Skin epidermis (tissue), 12 donors: ENCODE measurements around the gene MRNIP.

Experiments used
- H3K27ac ChIP-seq, 21 experiments: fragments of 200-600 bp; sonication (generic) in 11 of 21; one replicate each; pipeline ENCODE4 v1.5.0; 2020; ENCODE audit warnings: mild to moderate bottlenecking in 3 of 21, inconsistent platforms in 2 of 21, moderate library complexity in 2 of 21
- H3K4me3 ChIP-seq, 7 experiments: fragments of 200-600 bp; sonication (generic) in 2 of 7; one replicate each; pipeline ENCODE4 v1.5.0; 2020; ENCODE audit warnings: inconsistent platforms in 2 of 7, mild to moderate bottlenecking in 2 of 7, moderate library complexity in 1 of 7

MRNIP gene

GRCh38 chr5:179814090-179814489, 44.5 kb downstream of the MRNIP start:
- Histone ChIP-seq H3K4me3 (no peak overlapping the region), H3K27ac (no peak overlapping the region)

- Histone ChIP-seq H3K27ac (no peak overlapping the region), H3K4me3 (no peak overlapping the region)
These were observed 45.5 kb downstream of the MRNIP start for GRCh38 chr5:179812997-179813607.

- H3K4me3 ChIP-seq = no peak overlapping the region
These were observed 46.3 kb downstream of the MRNIP start for GRCh38 chr5:179812135-179812825.

GRCh38 chr5:179806250-179807048, 52.2 kb downstream of the MRNIP start, which contains the start of gene MGAT4B:
Gene MGAT4B, minus strand, starts transcription at chr5:179806866. Its CDS starts 283 bp downstream, at chr5:179806583.
- peak within 1 kb of the TSS; percentile 87 to 96 (median 91) for H3K27ac ChIP-seq
- H3K4me3 ChIP-seq = peak within 1 kb of the TSS; percentile 71 to 95 (median 92)

More at GRCh38 chr5:179812135-179812825, 46.3 kb downstream of the MRNIP start:
- no peak overlapping the region for H3K27ac ChIP-seq

GRCh38 chr5:179805529-179806249, 52.9 kb downstream of the MRNIP start:
- Histone ChIP-seq H3K27ac (peak overlapping the region; percentile 87 to 96 (median 91)), H3K4me3 (peak overlapping the region; percentile 71 to 95 (median 92))

- Histone ChIP-seq H3K4me3 (peak overlapping the region; percentile 71 to 95 (median 92)), H3K27ac (peak overlapping the region in 18 of 21 experiments; percentile 87 to 96 (median 91))
These were observed 53.5 kb downstream of the MRNIP start for GRCh38 chr5:179805070-179805528.

GRCh38 chr5:179804555-179804947, 54.1 kb downstream of the MRNIP start:
- H3K27ac ChIP-seq = peak overlapping the region in 11 of 21 experiments; percentile 16 to 96 (median 91)

GRCh38 chr5:179803651-179804554, 54.7 kb downstream of the MRNIP start:
- no peak overlapping the region for H3K4me3 ChIP-seq
- peak overlapping the region in 12 of 21 experiments; percentile 1 to 96 (median 51) for H3K27ac ChIP-seq

More at GRCh38 chr5:179804555-179804947, 54.1 kb downstream of the MRNIP start:
- H3K4me3 ChIP-seq = peak overlapping the region in 2 of 7 experiments; percentile 92 to 93

- no peak overlapping the region for H3K4me3 ChIP-seq
- H3K27ac ChIP-seq = peak overlapping the region in 8 of 21 experiments; percentile 9 to 96 (median 40)
These were observed 55.6 kb downstream of the MRNIP start for GRCh38 chr5:179802950-179803562.

- H3K4me3 ChIP-seq = no peak overlapping the region
- peak overlapping the region in 1 of 21 experiments; percentile 27 for H3K27ac ChIP-seq
These were observed 56.3 kb downstream of the MRNIP start for GRCh38 chr5:179802207-179802883.

- Histone ChIP-seq H3K27ac (no peak overlapping the region), H3K4me3 (no peak overlapping the region)
These were observed 57.1 kb downstream of the MRNIP start for GRCh38 chr5:179801304-179802206.

GRCh38 chr5:179800696-179801201, 57.9 kb downstream of the MRNIP start:
- H3K4me3 ChIP-seq = no peak overlapping the region
- H3K27ac ChIP-seq = no peak overlapping the region

- H3K27ac ChIP-seq = no peak overlapping the region
These were observed 58.4 kb downstream of the MRNIP start for GRCh38 chr5:179800071-179800695.

GRCh38 chr5:179799644-179799973, 59.0 kb downstream of the MRNIP start:
- Histone ChIP-seq H3K27ac (no peak overlapping the region), H3K4me3 (no peak overlapping the region)

More at GRCh38 chr5:179800071-179800695, 58.4 kb downstream of the MRNIP start:
- no peak overlapping the region for H3K4me3 ChIP-seq

GRCh38 chr5:179798771-179799643, 59.6 kb downstream of the MRNIP start:
- H3K4me3 ChIP-seq = no peak overlapping the region

More at GRCh38 chr5:179798771-179799643, 59.6 kb downstream of the MRNIP start:
- no peak overlapping the region for H3K27ac ChIP-seq
